Epithelial cell of esophagus (primary cell): ENCODE measurements around the gene ADRM1.

Experiments
- DNase-seq: peaks from one replicate; pipeline ENCODE4 v3.0.0; 2010; ENCODE audit warnings: low read depth
- H3K4me3 ChIP-seq: 2 replicates; pipeline ENCODE4 v1.5.1; 2011; ENCODE audit warnings: mild to moderate bottlenecking, low read length, control low read depth
- TF ChIP-seq, protein P1 (sequence below): IDR thresholded peaks from 2 replicates; pipeline ENCODE4 v1.5.1; 2011; ENCODE audit warnings: low read depth, mild to moderate bottlenecking, low read length, control low read depth, inconsistent platforms; ENCODE audit not compliant: insufficient read depth; ENCODE audit errors: missing control alignments

Gene ADRM1

DNA sequence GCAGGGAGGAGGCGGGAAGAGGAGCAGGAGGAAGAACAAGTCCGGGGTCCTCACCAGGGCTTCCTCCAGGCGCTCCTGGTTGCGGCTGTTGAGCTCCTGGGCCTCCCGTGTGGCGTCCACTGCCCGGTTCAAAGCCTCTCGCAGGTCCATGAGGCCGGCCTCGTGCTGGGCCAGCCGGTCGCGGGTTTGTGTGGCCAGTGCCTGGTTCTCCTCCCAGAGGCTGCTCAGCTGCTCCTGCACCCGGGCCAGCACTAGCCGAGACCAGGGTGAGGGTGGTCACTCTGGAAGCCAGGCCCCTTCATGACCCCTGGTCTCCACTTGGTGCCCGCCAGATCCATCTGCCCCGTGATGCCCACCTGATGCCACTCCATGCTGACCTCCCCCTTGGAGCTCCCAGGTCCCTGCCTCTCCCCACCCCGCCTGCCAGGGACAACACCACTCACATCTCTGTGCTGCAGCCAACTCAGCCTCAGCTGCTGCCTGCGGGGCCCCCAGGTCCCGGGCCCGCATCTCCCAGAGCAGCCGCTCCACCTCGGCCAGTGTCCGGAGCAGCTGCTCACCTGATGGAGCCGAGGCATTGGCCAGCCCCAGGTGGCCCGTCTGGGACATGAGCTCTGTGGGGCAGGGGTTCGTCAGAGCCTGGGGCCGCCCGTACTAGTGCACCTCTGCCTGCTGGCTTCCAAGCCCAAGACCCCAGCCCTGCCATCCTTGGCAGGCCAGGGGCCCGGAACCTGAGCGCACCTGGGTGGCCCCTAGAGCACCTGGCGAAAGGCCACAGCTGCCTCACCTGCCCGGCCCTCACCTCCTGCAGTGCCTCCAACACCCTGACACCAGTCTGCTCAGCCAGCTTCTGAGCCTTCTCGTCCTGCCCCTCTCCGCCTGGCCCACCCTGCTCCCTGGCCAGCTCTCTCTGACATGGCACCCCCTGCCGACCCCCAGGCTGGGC is 15.9 kb downstream of the ADRM1 start:
- no peak overlapping the region for H3K4me3 ChIP-seq
- TF ChIP-seq, protein P1, sequence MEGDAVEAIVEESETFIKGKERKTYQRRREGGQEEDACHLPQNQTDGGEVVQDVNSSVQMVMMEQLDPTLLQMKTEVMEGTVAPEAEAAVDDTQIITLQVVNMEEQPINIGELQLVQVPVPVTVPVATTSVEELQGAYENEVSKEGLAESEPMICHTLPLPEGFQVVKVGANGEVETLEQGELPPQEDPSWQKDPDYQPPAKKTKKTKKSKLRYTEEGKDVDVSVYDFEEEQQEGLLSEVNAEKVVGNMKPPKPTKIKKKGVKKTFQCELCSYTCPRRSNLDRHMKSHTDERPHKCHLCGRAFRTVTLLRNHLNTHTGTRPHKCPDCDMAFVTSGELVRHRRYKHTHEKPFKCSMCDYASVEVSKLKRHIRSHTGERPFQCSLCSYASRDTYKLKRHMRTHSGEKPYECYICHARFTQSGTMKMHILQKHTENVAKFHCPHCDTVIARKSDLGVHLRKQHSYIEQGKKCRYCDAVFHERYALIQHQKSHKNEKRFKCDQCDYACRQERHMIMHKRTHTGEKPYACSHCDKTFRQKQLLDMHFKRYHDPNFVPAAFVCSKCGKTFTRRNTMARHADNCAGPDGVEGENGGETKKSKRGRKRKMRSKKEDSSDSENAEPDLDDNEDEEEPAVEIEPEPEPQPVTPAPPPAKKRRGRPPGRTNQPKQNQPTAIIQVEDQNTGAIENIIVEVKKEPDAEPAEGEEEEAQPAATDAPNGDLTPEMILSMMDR: no peak

GRCh38 chr20:62319346-62319909 is 16.6 kb downstream of the ADRM1 start:
- H3K4me3 ChIP-seq: no peak overlapping the region

More for the DNA sequence above, 15.9 kb downstream of the ADRM1 start:
- peak; percentile 36 for DNase-seq

DNA sequence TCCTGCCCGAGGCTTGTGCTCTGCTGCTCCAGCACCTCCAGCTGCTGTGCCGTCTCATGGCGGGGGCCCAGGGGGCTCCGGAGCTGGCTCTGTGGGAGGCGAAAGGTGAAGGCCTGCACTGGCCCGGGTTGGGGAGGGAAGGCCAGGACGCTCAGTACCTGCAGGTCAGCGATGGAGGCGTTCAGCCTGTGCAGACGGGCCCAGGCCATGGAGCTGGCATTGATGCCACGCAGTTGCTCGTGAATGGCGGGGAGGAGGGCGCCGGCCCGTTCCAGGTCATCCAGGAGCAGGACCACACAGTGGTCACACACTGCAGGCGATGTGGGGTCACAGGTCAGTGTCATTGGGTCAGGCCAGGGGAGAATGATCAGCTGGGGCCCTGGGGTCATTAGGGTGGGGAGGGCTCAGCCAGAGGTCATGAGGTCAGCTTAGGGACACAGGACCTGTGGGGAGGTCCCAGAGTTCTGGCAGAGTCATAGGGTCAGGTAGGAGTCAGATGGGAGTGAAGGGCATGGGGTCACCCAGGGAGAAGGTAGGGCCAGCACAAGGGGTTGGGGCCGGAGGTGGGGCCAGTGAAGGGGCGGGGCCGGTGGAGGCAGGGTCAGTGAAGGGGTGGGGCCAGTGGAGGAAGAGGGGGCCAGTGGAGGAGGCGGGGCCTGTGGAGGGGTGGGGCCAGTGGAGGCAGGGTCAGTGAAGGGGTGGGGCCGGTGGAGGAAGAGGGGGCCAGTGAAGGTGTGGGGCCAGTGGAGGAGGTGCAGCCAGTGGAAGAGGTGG is 18.0 kb downstream of the ADRM1 start:
- peak; percentile 51 for DNase-seq
- H3K4me3 ChIP-seq: no peak overlapping the region
- TF ChIP-seq, protein P1: no peak

More at GRCh38 chr20:62319346-62319909, 16.6 kb downstream of the ADRM1 start:
- DNase-seq: no peak
- TF ChIP-seq, protein P1: no peak

- no peak overlapping the region for H3K4me3 ChIP-seq
- DNase-seq: peak; percentile 75
- TF ChIP-seq, protein P1: no peak
Measured at GRCh38 chr20:62321521-62321948, 18.7 kb downstream of the ADRM1 start.

DNA sequence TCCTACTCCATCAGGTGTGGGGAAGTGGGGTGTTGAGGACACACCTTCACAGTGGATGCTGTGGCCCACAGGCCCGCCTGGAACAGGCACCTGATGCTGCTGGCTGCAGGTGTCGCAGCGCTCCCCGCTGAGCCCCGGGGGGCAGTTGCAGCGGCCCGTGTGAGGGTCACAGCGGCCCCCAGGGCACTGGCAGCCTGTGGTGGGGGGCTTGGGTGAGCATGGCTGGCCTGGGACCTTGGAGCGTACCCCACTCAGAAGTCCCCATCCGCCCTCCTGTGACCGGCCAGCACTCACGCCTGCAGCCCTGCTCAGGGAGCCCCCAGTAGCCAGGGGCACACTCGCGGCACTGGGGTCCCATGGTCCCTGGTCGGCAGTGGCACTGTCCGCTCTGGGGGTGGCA is 19.2 kb downstream of the ADRM1 start:
- no peak overlapping the region for H3K4me3 ChIP-seq
- TF ChIP-seq, protein P1: no peak
- DNase-seq: no peak

GRCh38 chr20:62322492-62323041 is 19.8 kb downstream of the ADRM1 start:
- H3K4me3 ChIP-seq: no peak overlapping the region

More at GRCh38 chr20:62322492-62323041, 19.8 kb downstream of the ADRM1 start:
- no peak for DNase-seq
- TF ChIP-seq, protein P1: no peak
